Stimulated activated memory B cell treated with anti-CD40 and anti-IgM and Interleukin-4, amounts not matched to agents 10 μg/mL and 1 μg/mL and 100 μg/mL, for 72 hours (primary cell): ENCODE data around the gene TMEM14A.
"Not testable (repeated sequence)": the region's sequence is repeated elsewhere in the genome, so short reads cannot be mapped to it uniquely, and the experiment has no call there.

Source experiments
- ATAC-seq: fragments of 150-1000 bp; cut with Tn5 transposase; 2 replicates; pipeline ENCODE4 v1.10.0; 2021
- H3K27ac Mint-ChIP-seq: one replicate; pipeline ENCODE4 v1.8.0; 2022; ENCODE audit warnings: mild to moderate bottlenecking, mixed read lengths
- H3K27me3 Mint-ChIP-seq: one replicate; pipeline ENCODE4 v1.8.0; 2022; ENCODE audit warnings: mixed read lengths
- H3K36me3 Mint-ChIP-seq: one replicate; pipeline ENCODE4 v1.8.0; 2022; ENCODE audit warnings: mixed read lengths
- H3K4me1 Mint-ChIP-seq: one replicate; pipeline ENCODE4 v1.8.0; 2022; ENCODE audit warnings: mixed read lengths
- H3K4me3 Mint-ChIP-seq: one replicate; pipeline ENCODE4 v1.8.0; 2022; ENCODE audit warnings: mild to moderate bottlenecking, moderate library complexity, mixed read lengths
- H3K9me3 Mint-ChIP-seq: one replicate; pipeline ENCODE4 v1.8.0; 2022; ENCODE audit warnings: mixed read lengths

The TMEM14A gene

DNA sequence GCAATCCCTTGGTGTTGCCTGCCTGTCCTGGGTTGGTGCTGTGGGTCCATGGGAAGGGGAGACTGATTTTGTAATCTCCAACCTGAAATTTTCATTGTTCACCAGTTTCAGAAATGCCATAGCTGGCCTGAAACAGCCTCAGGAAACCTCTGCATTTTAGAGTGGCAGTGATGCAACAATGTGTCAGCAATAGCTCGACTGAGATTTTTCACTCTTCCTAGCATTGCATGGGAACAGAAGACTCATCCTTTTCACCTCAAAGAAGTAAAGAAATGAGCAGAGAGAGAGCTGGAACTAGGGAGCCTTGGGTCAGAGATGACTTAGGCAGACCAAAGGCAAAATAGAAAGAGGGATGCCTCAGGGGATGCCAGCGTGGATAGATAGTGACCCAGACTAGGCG, 23.7 kb upstream of the TMEM14A start:
- peaks cover 9% of the 10 kb centered on the region for H3K4me1 Mint-ChIP-seq
- peaks cover 2% of the 10 kb centered on the region for H3K9me3 Mint-ChIP-seq
- no peak overlapping the region for H3K4me3 Mint-ChIP-seq
- ATAC-seq, result no peak
- H3K36me3 Mint-ChIP-seq, result no peaks in the 10 kb centered on the region
- no peak overlapping the region for H3K27ac Mint-ChIP-seq
- peaks cover 19% of the 10 kb centered on the region for H3K27me3 Mint-ChIP-seq

DNA sequence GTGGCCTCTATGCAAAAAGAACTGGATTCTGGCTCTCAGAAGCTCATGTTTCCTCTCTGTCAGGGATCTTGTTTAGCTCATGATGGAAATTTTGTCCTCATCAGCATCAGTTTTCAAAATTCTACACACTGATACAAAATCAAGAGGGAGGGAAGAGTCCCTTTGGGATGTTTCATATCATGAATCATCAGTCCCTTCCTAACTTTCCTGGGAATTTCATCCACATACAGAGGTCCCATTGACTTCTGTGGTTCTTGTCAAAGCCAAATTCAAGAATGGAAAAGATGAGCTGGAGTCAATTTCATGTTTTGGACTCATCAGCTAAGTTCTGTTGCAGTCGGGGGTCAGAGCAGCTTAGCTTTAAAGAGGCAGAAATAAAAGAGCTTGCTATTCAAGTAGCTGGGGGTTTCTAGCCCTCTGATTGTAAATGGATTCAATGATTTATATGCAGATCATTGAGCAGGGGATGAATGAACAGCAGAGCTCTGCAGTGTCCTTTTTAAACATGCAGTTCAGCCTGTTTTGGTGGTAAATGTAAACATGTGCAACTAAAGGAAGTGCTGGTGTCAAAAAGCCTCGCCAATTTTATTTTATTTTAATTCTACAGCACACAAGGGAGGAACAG, 21.3 kb upstream of the TMEM14A start:
- no peak overlapping the region for H3K4me3 Mint-ChIP-seq
- no peaks in the 10 kb centered on the region for H3K36me3 Mint-ChIP-seq
- H3K4me1 Mint-ChIP-seq, result peaks cover 11% of the 10 kb centered on the region
- no peak overlapping the region for H3K27ac Mint-ChIP-seq
- peaks cover 33% of the 10 kb centered on the region for H3K27me3 Mint-ChIP-seq
- peaks cover 2% of the 10 kb centered on the region for H3K9me3 Mint-ChIP-seq
- ATAC-seq, result no peak

DNA sequence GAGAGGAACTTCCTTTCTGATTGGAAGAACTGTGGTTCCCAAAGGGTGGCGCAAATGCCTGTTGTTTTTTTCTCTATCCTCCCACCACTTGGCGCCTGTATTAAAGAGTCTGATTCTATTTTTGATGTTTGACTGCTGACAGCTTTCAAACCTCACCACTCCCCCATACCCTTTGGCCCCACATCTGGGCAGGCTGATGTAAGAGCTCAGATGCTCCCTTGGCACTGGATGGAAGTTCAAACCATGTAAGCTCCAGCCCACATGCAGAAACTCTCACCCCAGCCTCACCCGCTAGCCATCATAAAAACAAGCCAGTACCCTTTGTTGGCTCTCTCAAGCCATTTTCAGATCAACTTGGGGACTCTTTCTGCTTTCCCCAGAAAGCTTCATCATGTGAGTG, 20.0 kb upstream of the TMEM14A start:
- no peak for ATAC-seq
- Mint-ChIP-seq H3K4me1 (peaks cover 11% of the 10 kb centered on the region), H3K4me3 (no peak overlapping the region), H3K27ac (no peak overlapping the region), H3K9me3 (no peaks in the 10 kb centered on the region), H3K36me3 (no peaks in the 10 kb centered on the region), H3K27me3 (peaks cover 25% of the 10 kb centered on the region)

DNA sequence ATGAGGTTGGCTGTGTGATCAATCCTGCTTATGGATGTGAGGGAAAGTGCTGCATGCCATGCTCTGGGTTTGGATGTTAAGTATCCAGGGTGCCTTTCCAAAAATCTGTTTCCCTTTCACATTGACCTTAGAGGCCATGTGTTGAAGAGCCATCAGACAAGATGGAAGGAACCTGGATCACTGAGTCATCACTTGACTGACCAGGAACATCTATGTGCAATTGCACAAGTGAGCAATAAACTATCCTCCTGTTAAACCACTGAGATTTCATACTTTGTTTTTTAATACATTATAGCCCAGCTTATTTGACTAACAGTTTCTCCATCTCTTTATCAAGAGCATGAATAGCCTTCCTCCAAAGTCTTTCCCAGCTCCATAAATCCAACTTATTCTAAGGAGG, 17.8 kb upstream of the TMEM14A start:
- H3K36me3 Mint-ChIP-seq, result no peaks in the 10 kb centered on the region
- H3K27me3 Mint-ChIP-seq, result peaks cover 25% of the 10 kb centered on the region
- H3K4me1 Mint-ChIP-seq, result peaks cover 11% of the 10 kb centered on the region
- H3K9me3 Mint-ChIP-seq, result no peaks in the 10 kb centered on the region
- no peak overlapping the region for H3K27ac Mint-ChIP-seq
- ATAC-seq, result no peak
- H3K4me3 Mint-ChIP-seq, result no peak overlapping the region

DNA sequence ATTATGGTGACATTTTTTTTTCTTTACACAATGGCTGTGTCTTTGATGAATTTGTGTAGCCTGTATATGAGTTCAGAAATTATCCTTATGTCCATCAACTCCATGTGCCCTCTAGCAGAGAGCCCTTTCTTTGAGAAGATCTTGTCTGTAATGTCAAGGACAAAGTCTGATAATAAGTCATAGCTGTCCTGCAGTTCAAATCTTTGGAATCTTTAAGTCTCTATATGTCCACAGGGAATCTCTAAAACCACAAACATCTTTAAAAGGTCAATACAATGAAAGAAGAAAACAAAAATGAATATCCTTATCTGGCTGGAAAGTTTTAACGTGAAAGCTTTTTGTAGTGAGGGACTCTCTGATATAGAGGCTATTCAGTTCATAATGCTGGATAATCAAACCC, 16.9 kb upstream of the TMEM14A start:
- Mint-ChIP-seq H3K9me3 (no peaks in the 10 kb centered on the region), H3K4me1 (peaks cover 11% of the 10 kb centered on the region), H3K4me3 (no peak overlapping the region), H3K27me3 (peaks cover 25% of the 10 kb centered on the region), H3K27ac (no peak overlapping the region), H3K36me3 (no peaks in the 10 kb centered on the region)
- ATAC-seq, result no peak

DNA sequence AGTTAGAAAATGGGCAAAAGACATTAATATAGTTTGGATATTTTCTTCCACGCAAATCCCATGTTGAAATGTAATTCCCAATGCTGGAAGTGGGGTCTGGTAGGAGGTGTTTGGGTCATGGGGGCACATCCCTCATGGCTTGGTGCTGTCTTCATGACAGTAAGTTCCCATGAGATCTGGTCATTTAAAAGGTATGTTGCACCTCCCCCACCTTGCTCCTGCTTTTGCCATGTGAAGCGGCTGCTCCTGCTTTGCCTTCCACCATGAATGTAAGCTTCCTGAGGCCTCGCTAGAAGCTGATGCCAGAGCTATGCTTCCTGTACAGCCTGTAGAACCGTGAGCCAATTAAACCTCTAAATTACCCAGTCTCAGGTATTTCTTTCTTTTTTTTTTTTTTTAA, 16.3 kb upstream of the TMEM14A start:
- Mint-ChIP-seq H3K27me3 (peaks cover 25% of the 10 kb centered on the region), H3K36me3 (no peaks in the 10 kb centered on the region), H3K9me3 (no peaks in the 10 kb centered on the region), H3K4me1 (peaks cover 11% of the 10 kb centered on the region), H3K4me3 (no peak overlapping the region), H3K27ac (no peak overlapping the region)
- no peak for ATAC-seq

DNA sequence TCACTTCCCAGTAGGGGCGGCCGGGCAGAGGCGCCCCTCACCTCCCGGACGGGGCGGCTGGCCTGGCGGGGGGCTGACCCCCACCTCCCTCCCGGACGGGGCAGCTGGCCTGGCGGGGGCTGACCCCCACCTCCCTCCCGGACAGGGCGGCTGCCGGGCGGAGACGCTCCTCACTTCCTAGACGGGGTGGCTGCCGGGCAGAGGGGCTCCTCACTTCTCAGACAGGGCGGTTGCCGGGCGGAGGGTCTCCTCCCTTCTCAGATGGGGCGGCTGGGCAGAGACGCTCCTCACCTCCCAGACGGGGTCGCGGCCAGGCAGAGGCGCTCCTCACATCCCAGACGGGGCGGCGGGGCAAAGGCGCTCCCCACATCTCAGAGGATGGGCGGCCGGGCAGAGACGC, 15.0 kb upstream of the TMEM14A start:
- H3K27me3 Mint-ChIP-seq, result peaks cover 25% of the 10 kb centered on the region

DNA sequence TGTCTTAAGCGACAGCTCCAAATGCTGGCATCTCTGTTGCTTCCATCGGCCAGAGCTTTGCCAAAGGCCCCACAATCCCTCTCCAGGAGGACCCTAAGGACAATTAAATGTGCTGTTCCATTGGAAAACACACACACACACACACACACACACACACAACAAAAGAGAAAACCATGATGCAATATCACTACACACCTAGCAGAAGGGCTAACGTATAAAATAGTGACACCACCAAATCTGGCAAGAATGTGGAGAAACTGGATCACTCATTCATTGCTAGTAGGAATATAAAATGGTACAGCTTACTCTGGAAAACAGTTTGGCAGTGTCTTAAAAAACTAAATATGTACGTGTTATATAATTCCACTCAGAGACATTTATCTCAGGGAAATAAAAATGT, 13.0 kb upstream of the TMEM14A start:
- no peak overlapping the region for H3K27ac Mint-ChIP-seq
- no peaks in the 10 kb centered on the region for H3K4me1 Mint-ChIP-seq
- no peak for ATAC-seq
- H3K4me3 Mint-ChIP-seq, result no peak overlapping the region
- H3K36me3 Mint-ChIP-seq, result no peaks in the 10 kb centered on the region
- H3K9me3 Mint-ChIP-seq, result no peaks in the 10 kb centered on the region
- peaks cover 16% of the 10 kb centered on the region for H3K27me3 Mint-ChIP-seq

More for the DNA sequence above, 15.0 kb upstream of the TMEM14A start:
- H3K4me3 Mint-ChIP-seq, H3K9me3 Mint-ChIP-seq, H3K36me3 Mint-ChIP-seq, H3K27ac Mint-ChIP-seq, ATAC-seq: not testable (repeated sequence)
- H3K4me1 Mint-ChIP-seq, result peaks cover 11% of the 10 kb centered on the region

DNA sequence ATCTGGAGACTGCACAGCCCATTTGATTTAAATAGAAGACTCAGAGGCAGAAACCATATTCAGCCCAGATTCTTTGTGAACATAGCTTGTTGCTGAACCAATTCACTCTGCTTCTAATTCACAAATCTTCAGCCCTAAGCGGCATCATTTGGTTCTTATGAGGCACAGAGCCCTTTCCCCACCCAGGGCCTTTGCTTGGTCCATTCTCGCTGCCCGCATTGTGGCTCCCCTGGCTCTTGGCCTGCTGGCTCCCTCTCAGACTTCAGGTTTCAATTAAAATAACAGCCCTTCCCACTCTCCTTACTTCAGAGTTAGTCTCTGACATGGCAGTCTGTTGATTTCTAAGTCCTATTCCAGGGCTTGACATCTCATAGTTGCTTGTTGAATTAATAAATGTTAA, 9.4 kb upstream of the TMEM14A start:
- H3K36me3 Mint-ChIP-seq, result no peaks in the 10 kb centered on the region

DNA sequence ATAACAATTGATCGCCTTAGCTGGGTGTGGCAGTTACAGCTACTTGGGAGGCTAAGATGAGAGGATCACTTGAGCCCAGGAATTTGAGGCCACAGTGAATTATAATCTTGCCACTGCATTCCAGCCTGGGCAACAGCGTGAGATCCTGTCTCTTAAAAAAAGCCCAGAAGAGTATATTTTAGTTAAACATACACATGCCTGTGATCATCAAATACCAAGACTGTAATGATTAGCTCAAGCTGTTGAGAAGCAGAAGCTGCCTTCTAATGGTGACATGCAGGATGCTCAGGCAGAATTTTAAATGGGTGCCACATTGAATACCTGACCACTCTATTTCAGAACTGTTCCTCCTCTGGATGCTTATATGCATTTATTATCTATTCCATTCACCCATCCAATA, 8.9 kb upstream of the TMEM14A start:
- no peak for ATAC-seq
- no peak overlapping the region for H3K4me3 Mint-ChIP-seq
- no peaks in the 10 kb centered on the region for H3K4me1 Mint-ChIP-seq
- no peaks in the 10 kb centered on the region for H3K9me3 Mint-ChIP-seq
- no peaks in the 10 kb centered on the region for H3K27me3 Mint-ChIP-seq
- H3K27ac Mint-ChIP-seq, result no peak overlapping the region
- H3K36me3 Mint-ChIP-seq, result no peaks in the 10 kb centered on the region

More for the DNA sequence above, 9.4 kb upstream of the TMEM14A start:
- Mint-ChIP-seq H3K4me3 (no peak overlapping the region), H3K27ac (no peak overlapping the region), H3K9me3 (no peaks in the 10 kb centered on the region), H3K4me1 (no peaks in the 10 kb centered on the region), H3K27me3 (no peaks in the 10 kb centered on the region)
- ATAC-seq, result no peak

DNA sequence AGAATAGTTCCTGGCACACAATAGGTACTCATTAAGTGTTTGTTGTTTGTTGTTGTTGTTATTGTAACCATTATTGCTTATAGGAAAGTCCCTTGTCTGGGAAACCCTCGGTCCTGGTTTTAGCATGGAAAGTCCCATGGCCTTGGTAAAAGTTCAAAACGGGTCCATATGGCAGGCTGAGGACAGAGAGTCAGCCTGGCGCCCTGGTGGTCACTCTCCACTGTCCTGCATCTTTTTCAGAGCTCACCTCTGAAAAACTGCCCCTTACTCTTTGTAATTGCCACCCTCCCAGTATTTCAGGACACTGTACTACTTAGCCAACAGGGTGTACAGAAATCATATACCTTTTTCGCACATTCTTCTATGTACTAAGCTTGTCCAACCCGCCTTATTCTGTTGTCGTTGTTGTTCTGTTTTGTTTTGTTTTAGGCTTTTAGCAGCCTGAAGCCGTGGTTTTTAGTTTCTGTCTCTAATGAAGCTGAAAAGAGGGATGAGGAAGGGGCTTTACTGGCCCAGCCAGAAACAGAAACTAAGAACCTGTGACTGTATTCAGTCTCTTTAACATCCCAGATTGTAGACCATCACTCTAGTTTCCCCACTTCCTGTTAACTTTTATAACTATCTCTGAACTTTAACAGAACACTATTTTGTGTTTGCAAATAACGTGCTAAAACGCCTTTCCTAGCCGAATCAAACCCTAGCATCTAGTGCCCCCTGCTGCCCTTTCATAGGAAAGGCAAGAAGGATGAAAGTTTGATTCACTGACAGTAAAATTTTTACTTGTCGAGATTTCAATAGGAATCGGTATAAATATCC, 7.6 kb upstream of the TMEM14A start:
- Mint-ChIP-seq H3K27ac (no peak overlapping the region), H3K36me3 (no peaks in the 10 kb centered on the region), H3K9me3 (no peaks in the 10 kb centered on the region), H3K4me3 (no peak overlapping the region), H3K27me3 (no peaks in the 10 kb centered on the region), H3K4me1 (no peaks in the 10 kb centered on the region)
- peak; percentile 63 for ATAC-seq

DNA sequence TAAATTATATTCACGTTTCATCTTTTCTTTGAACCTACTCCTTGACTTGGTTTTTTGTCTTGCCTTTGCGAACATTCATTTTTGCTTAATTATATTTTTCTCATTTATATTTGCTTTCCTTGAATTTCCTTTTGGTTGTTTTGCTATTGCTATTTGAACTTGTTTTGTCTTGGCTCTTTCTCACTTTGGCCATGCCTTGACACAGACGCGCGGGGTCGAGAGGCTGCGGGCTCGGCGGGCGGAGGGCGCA, 7.1 kb upstream of the TMEM14A start:
- Mint-ChIP-seq H3K4me3 (no peak overlapping the region), H3K36me3 (no peaks in the 10 kb centered on the region), H3K9me3 (no peaks in the 10 kb centered on the region), H3K27ac (no peak overlapping the region), H3K4me1 (no peaks in the 10 kb centered on the region), H3K27me3 (no peaks in the 10 kb centered on the region)
- no peak for ATAC-seq

DNA sequence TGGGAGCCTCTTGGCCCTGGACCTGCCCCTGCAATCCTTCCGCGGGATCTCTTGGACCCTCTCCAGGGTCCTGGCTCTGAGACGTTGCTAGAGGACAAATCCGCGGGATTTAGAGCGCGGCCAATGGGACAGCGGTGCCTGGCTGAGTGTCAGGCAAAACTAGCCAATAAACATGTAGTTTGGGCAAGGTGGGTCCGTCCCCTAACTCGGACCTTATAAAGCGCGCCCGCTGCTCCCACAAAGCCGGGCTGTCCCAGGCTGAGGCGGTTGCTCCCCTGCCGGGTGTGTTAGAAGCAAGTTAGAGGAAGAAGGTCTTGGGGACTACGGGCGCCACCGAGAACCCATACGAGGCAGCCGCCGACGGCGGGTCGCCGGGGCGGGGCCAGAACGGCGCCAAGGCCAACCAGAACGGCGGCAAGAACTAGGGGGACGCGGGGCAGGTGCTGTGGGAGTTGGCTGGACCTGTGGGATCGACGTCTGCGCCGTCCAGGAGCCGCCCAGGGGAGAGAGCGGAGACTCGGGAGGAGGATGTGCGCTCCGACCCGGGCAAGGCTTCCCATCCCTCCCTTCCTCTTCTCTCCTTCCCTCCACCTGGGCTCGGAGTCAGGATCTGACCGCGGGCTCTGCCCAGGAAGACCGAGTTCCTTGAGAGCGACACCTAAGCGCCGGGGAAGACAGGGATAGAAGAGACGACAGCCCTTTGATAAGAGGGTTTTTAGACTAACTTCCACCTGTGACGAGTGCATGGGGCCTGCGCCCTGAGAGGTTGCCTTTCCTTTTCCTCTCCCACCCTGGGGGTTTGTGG, 6.5 kb upstream of the TMEM14A start:
- no peak overlapping the region for H3K4me3 Mint-ChIP-seq

DNA sequence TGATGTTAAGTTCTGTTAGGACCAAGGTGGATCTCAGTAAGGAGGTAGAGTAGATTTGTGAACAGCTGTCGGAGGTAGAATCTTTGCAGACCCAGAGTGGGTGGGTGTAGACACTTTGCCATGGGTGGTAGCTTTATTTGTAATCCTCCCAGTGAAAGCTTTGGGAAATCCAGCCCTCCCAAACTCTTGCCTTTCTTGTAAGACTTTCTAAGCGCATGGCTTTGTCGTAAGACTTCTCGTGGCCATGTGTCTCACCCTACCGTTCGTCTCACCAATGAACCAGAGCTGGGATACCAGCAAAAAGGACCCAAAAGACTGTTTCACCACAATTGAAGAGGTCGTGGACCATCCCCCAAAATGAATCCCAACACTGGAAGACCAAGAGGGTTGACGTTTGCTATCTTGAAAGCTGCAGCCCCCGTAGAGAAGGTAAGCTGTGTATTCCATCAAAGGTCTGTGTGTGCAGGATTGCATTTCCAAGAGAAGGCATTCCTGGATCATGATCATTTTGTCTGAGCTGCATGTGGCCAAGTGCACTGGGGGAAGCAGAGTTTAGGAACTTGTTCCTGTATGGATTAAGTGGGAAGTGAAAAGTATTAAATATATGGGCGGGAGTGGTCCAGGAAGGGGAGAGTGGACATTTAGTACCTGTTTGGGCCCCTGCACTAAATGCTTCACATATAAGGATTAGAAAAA, 5.8 kb upstream of the TMEM14A start:
- no peak overlapping the region for H3K4me3 Mint-ChIP-seq
- ATAC-seq, result no peak

More for the DNA sequence above, 6.5 kb upstream of the TMEM14A start:
- Mint-ChIP-seq H3K9me3 (no peaks in the 10 kb centered on the region), H3K27me3 (no peaks in the 10 kb centered on the region), H3K27ac (no peak overlapping the region), H3K4me1 (no peaks in the 10 kb centered on the region), H3K36me3 (no peaks in the 10 kb centered on the region)
- ATAC-seq, result peak; percentile 95

DNA sequence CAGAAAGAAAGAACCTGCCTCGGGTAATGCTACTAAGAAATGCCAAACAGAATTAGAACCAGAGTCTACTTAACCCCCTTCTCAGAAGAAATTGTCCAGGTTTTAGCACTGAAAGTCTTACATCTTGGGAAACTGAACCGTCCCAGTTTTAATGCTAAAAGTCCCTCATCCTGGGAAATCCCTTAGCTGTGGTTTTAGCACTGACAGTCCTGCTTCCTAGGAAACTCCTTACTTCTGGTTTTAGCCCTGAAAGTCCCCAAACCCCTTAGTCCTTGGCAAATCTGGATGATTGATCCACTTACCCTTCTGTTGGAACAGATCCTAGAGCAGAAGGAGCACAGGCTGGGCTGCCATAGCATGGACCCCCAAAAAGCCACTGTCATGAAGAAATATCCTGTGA, 4.8 kb upstream of the TMEM14A start:
- H3K27ac Mint-ChIP-seq, result no peak overlapping the region
- ATAC-seq, result no peak
- peaks cover 8% of the 10 kb centered on the region for H3K4me1 Mint-ChIP-seq
- H3K27me3 Mint-ChIP-seq, result no peaks in the 10 kb centered on the region
- H3K9me3 Mint-ChIP-seq, result no peaks in the 10 kb centered on the region
- no peak overlapping the region for H3K4me3 Mint-ChIP-seq
- H3K36me3 Mint-ChIP-seq, result no peaks in the 10 kb centered on the region

More for the DNA sequence above, 5.8 kb upstream of the TMEM14A start:
- no peaks in the 10 kb centered on the region for H3K27me3 Mint-ChIP-seq
- H3K4me1 Mint-ChIP-seq, result no peaks in the 10 kb centered on the region
- no peaks in the 10 kb centered on the region for H3K36me3 Mint-ChIP-seq
- no peaks in the 10 kb centered on the region for H3K9me3 Mint-ChIP-seq
- H3K27ac Mint-ChIP-seq, result no peak overlapping the region
